Keratinocyte (primary cell): ENCODE results near the gene RAB8B. TPM values are rescaled to one million over a fixed set of nuclear protein-coding genes. Genes with fewer than 3 reads are reported as not detected.

ENCODE experiments used
- DNase-seq: peaks from one replicate; pipeline ENCODE4 v3.0.0-alpha.2; 2011; ENCODE audit warnings: low read depth, missing footprints, low spot score
- FAIRE-seq: peaks from 2 replicates; lab custom pipeline; 2011; peaks lifted over from hg19 to GRCh38; lab: Jason Lieb, UNC
- H2AFZ ChIP-seq: 2 replicates; pipeline ENCODE4 v1.6.0; 2012; ENCODE audit warnings: low read length, control low read depth, inconsistent platforms; ENCODE audit not compliant: control insufficient read depth
- H3K27ac ChIP-seq: 2 replicates; pipeline ENCODE4 v1.5.1; 2011; ENCODE audit warnings: low read length; ENCODE audit not compliant: control insufficient read depth, insufficient read depth
- H3K27me3 ChIP-seq: 3 replicates; pipeline ENCODE4 v1.6.0; 2011; ENCODE audit warnings: low read length; ENCODE audit not compliant: control insufficient read depth, insufficient read depth; ENCODE audit errors: extremely low read depth
- H3K36me3 ChIP-seq, 2 experiments: 2 replicates in 1 of 2; 3 replicates in 1 of 2; pipeline ENCODE4 v1.5.1; 2011; ENCODE audit warnings: low read length in 2 of 2, mild to moderate bottlenecking in 1 of 2; ENCODE audit not compliant: control insufficient read depth in 2 of 2, insufficient read depth in 2 of 2; ENCODE audit errors: extremely low read depth in 1 of 2
- H3K4me1 ChIP-seq: 3 replicates; pipeline ENCODE4 v1.5.1; 2011; ENCODE audit warnings: low read length; ENCODE audit not compliant: control insufficient read depth, insufficient read depth; ENCODE audit errors: extremely low read depth
- H3K4me2 ChIP-seq: 3 replicates; pipeline ENCODE4 v1.6.0; 2011; ENCODE audit warnings: low read depth, low read length; ENCODE audit not compliant: control insufficient read depth, insufficient read depth; ENCODE audit errors: extremely low read depth
- H3K4me3 ChIP-seq, 3 experiments: fragments of 200-600 bp in 1 of 3; sonication (generic) in 1 of 3; 2 replicates in 2 of 3; 3 replicates in 1 of 3; pipeline ENCODE4 v1.5.1; 2011 to 2016; ENCODE audit warnings: low read length in 3 of 3, mild to moderate bottlenecking in 3 of 3, control low read depth in 2 of 3, inconsistent platforms in 1 of 3, low read depth in 1 of 3, mixed read lengths in 1 of 3, mixed run types in 1 of 3, moderate library complexity in 1 of 3; ENCODE audit not compliant: control insufficient read depth in 2 of 3, insufficient read depth in 2 of 3; ENCODE audit errors: extremely low read depth in 1 of 3
- H3K79me2 ChIP-seq: 2 replicates; pipeline ENCODE4 v1.6.0; 2012; ENCODE audit warnings: low read length; ENCODE audit not compliant: control insufficient read depth, insufficient read depth
- H3K9ac ChIP-seq: 3 replicates; pipeline ENCODE4 v1.6.0; 2011; ENCODE audit warnings: low read length; ENCODE audit not compliant: control insufficient read depth, insufficient read depth; ENCODE audit errors: extremely low read depth
- H3K9me1 ChIP-seq: 3 replicates; pipeline ENCODE4 v1.6.0; 2011; ENCODE audit warnings: low read length; ENCODE audit not compliant: control insufficient read depth, insufficient read depth; ENCODE audit errors: extremely low read depth
- H3K9me3 ChIP-seq: 2 replicates; pipeline ENCODE4 v1.5.1; 2012; ENCODE audit warnings: low read depth, low read length; ENCODE audit not compliant: control insufficient read depth
- H4K20me1 ChIP-seq: 3 replicates; pipeline ENCODE4 v1.6.0; 2011; ENCODE audit warnings: low read length; ENCODE audit not compliant: control insufficient read depth, insufficient read depth; ENCODE audit errors: extremely low read depth
- CTCF ChIP-seq, 3 experiments: IDR thresholded peaks in 1 of 3; conservative IDR thresholded peaks in 1 of 3; optimal IDR thresholded peaks in 1 of 3; 2 replicates in 2 of 3; 3 replicates in 1 of 3; pipeline versions ENCODE3 to v1.5.1; 2011; ENCODE audit warnings: low read length in 3 of 3, mild to moderate bottlenecking in 3 of 3, moderate library complexity in 2 of 3, control low read depth in 1 of 3, inconsistent platforms in 1 of 3; ENCODE audit not compliant: insufficient read depth in 2 of 3; ENCODE audit errors: extremely low read depth in 1 of 3
- EZH2 ChIP-seq: IDR thresholded peaks from one replicate; pipeline ENCODE4 v1.6.1; 2012; ENCODE audit warnings: inconsistent platforms, mild to moderate bottlenecking, low read length, moderate library complexity
- dilution Hi-C: fragments of 300-500 bp; cut with MboI; formaldehyde crosslinking; loops from one replicate; pipeline ENCODE4 v1.7.0; 2020; ENCODE audit warnings: low sequenced_read_pairs; ENCODE audit not compliant: extremely low pct_ligation_motif_present
- polyA plus RNA-seq, 5 experiments: library from polyadenylated mRNA; depleted of rRNA in 3 of 5; stranded (reverse) in 3 of 5; stranded (forward) in 1 of 5; unstranded in 1 of 5; fragments of >200 nt; gene quantifications; 1 replicate in 1 of 5; 2 replicates in 3 of 5; 3 replicates in 1 of 5; pipeline versions ENCODE4 v1.2.1 to v1.2.3, GENCODE V29; 2011 to 2012; ENCODE audit warnings: missing spikeins in 2 of 5, low read depth in 1 of 5, low replicate concordance in 1 of 5

Gene RAB8B
- polyA plus RNA-seq, 1 donor (not counting 4 experiments of a cell fraction or from before 2014, with no cell fraction given), result 31.2 TPM

GRCh38 chr15:63312286-63312685 lies 122.9 kb downstream of the RAB8B start:
- H3K4me3 ChIP-seq, result no peak overlapping the region
- no peak for FAIRE-seq

DNA sequence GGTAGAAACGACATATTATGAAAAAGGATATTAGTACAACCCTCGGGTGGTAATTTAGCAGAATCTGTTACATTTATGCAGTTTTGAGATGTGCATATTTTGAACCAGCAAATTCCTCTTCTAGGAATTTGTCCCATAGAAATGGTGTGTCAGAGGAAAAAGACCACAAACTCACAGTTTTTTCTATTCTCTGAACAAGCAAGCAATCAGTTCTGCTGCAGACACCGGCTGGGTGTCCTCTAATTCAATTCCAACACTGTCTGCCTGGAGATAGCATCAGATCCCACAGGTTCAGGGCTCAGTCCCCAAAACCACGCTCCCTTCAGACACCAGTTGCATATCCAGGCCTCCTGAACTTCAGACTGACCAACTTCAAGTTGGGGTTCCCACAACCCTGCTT lies 124.4 kb downstream of the RAB8B start:
- Histone ChIP-seq H3K79me2 (no peaks in the 10 kb centered on the region), H3K4me1 (no peaks in the 10 kb centered on the region), H3K27ac (no peak overlapping the region), H3K9me3 (no peaks in the 10 kb centered on the region), H3K4me2 (no peak overlapping the region), H3K9ac (no peak overlapping the region), H3K27me3 (no peaks in the 10 kb centered on the region), H3K36me3 (no peaks in the 10 kb centered on the region), H4K20me1 (no peaks in the 10 kb centered on the region), H3K9me1 (no peaks in the 10 kb centered on the region), H3K4me3 (no peak overlapping the region), H2AFZ (no peak overlapping the region)
- TF ChIP-seq EZH2, result no peak
- no peak for TF ChIP-seq CTCF (optimal IDR thresholded peaks at IDR 0.05 in 1 of 3, IDR thresholded peaks at IDR 0.05 in 1 of 3, conservative IDR thresholded peaks at IDR 0.05 in 1 of 3; ENCODE audit: extremely low read depth in 1 of 3, insufficient read depth in 2 of 3, low read length in 3 of 3)
- FAIRE-seq, result no peak
- DNase-seq, result no peak
- dilution Hi-C loops, result no loop called here

More at GRCh38 chr15:63312286-63312685, 122.9 kb downstream of the RAB8B start:
- no peak overlapping the region for H3K9ac ChIP-seq
- DNase-seq, result no peak
- H3K4me2 ChIP-seq, result no peak overlapping the region
- dilution Hi-C loops, result no loop called here
- H3K27me3 ChIP-seq, result no peaks in the 10 kb centered on the region
- H3K9me1 ChIP-seq, result no peaks in the 10 kb centered on the region
- no peak overlapping the region for H2AFZ ChIP-seq
- H3K4me1 ChIP-seq, result peaks cover 4% of the 10 kb centered on the region
- no peak overlapping the region for H3K27ac ChIP-seq
- H3K36me3 ChIP-seq, result no peaks in the 10 kb centered on the region
- H3K9me3 ChIP-seq, result no peaks in the 10 kb centered on the region
- TF ChIP-seq EZH2 (no peak), CTCF (optimal IDR thresholded peaks at IDR 0.05 in 1 of 3, IDR thresholded peaks at IDR 0.05 in 1 of 3, conservative IDR thresholded peaks at IDR 0.05 in 1 of 3; ENCODE audit: extremely low read depth in 1 of 3, insufficient read depth in 2 of 3, low read length in 3 of 3) (no peak)
- no peaks in the 10 kb centered on the region for H3K79me2 ChIP-seq
- no peaks in the 10 kb centered on the region for H4K20me1 ChIP-seq
